Kidney glomerular epithelial cell (primary cell): ENCODE data around the gene TOE1.
A peak's percentile ranks its signal among the peaks of the same experiment; 100 is the strongest.
"Not testable (repeated sequence)": the region's sequence is repeated elsewhere in the genome, so short reads cannot be mapped to it uniquely, and the experiment has no call there.

Experiments
- DNase-seq: peaks from one replicate; lab custom pipeline; 2025; lab: John Stamatoyannopoulos, UW

Gene TOE1

GRCh38 chr1:45355683-45356082 is 15.7 kb downstream of the TOE1 start:
- DNase-seq: no peak

- DNase-seq: no peak
Observed at GRCh38 chr1:45356186-45356585, 16.2 kb downstream of the TOE1 start.

- DNase-seq: peak; percentile 43
Observed at GRCh38 chr1:45359882-45360513, 20.0 kb downstream of the TOE1 start.

GRCh38 chr1:45360981-45361380 is 21.0 kb downstream of the TOE1 start:
- peak; percentile 46 for DNase-seq

GRCh38 chr1:45364294-45364693 is 24.3 kb downstream of the TOE1 start:
- DNase-seq: no peak

- no peak for DNase-seq
Observed at GRCh38 chr1:45365051-45365450, 25.1 kb downstream of the TOE1 start.

GRCh38 chr1:45370575-45370974 is 30.6 kb downstream of the TOE1 start:
- no peak for DNase-seq

- no peak for DNase-seq
Observed at GRCh38 chr1:45373573-45373972, 33.6 kb downstream of the TOE1 start.

GRCh38 chr1:45375104-45376090 is 35.4 kb downstream of the TOE1 start:
- DNase-seq: no peak

GRCh38 chr1:45378184-45378583 is 38.2 kb downstream of the TOE1 start:
- no peak for DNase-seq

GRCh38 chr1:45379524-45379923 is 39.6 kb downstream of the TOE1 start:
- DNase-seq: no peak

- DNase-seq: no peak
Observed at GRCh38 chr1:45380125-45380524, 40.2 kb downstream of the TOE1 start.

- no peak for DNase-seq
Observed at GRCh38 chr1:45380730-45381129, 40.8 kb downstream of the TOE1 start.

- no peak for DNase-seq
Observed at GRCh38 chr1:45381243-45381642, 41.3 kb downstream of the TOE1 start.

GRCh38 chr1:45383191-45383590 is 43.2 kb downstream of the TOE1 start:
- DNase-seq: no peak

- not testable (repeated sequence) for DNase-seq
Observed at GRCh38 chr1:45384213-45384612, 44.2 kb downstream of the TOE1 start.

- no peak for DNase-seq
Observed at GRCh38 chr1:45385302-45385701, 45.3 kb downstream of the TOE1 start.

GRCh38 chr1:45386219-45386618 is 46.2 kb downstream of the TOE1 start:
- no peak for DNase-seq
